CD4-positive, alpha-beta T cell treated with Interleukin-15 for 1 hour (primary cell): ENCODE measurements around the gene PCDHGB4.
"Not testable (repeated sequence)": the region's sequence is repeated elsewhere in the genome, so short reads cannot be mapped to it uniquely, and the experiment has no call there.

Experiments
- DNase-seq: peaks from one replicate; pipeline ENCODE4 v3.0.0-alpha.2; 2020

Gene PCDHGB4

DNA sequence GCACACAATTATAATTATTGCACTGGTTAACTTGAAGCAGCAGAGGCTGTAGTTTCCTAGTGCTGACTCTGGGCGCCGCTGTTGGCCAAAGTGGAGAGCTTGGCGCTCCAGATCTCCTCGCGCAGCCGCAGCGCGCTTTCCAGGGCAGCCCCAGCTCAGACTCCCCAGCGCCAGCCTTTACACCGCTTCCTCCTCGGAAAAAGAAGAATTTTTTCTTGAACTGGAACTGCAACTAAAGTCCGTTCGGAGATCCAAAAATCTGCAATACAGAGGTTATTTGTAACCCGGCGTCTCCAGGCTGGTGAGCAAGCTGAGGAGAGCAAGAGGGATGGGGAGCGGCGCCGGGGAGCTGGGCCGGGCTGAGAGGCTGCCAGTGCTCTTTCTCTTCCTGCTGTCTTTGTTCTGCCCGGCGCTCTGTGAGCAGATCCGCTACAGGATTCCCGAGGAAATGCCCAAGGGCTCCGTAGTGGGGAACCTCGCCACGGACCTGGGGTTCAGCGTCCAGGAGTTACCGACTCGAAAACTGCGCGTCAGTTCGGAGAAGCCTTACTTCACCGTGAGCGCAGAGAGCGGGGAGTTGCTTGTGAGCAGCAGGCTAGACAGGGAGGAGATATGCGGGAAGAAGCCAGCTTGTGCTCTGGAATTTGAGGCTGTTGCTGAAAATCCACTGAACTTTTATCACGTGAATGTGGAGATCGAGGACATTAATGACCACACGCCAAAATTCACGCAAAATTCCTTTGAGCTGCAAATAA lies at the start of gene PCDHGB4:
PCDHGB4 (plus strand) TSS at position 142 of the 755 bp plus-strand sequence; CDS start at position 329, 187 bp downstream.
- not testable (repeated sequence) for DNase-seq

DNA sequence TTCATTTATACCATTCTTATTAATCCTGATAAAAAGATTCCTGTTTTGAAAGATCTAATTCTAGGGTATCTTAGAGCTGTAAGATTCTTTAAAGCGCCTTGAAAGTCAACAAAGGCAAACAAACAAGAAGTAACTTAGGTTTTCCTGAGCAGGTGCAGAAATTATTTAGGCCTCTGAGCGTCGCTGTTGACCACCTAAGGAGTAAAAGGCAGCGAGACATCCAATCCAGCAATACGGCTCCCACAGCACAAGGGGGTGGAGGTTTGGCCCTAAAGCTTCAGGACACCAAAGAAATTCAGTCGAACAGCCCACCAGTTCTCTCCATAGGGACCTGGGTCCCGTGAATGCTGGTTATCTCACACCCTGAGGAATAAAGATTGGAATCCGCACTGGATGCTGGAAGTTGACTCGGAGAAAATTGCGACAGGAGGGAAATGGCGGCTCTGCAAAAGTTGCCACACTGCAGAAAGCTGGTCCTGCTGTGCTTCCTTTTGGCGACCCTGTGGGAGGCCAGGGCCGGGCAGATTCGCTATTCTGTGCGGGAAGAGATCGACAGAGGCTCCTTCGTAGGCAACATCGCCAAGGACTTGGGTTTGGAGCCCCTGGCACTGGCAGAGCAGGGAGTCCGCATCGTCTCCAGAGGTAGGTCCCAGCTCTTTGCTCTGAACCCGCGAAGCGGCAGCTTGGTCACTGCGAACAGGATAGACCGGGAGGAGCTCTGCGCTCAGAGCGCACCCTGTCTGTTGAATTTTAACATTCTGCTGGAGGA lies 48.8 kb upstream of the PCDHGB4 start, which contains the start of gene PCDHGA2:
PCDHGA2 (plus strand) TSS at position 223 of the 769 bp plus-strand sequence.
- DNase-seq: no peak

DNA sequence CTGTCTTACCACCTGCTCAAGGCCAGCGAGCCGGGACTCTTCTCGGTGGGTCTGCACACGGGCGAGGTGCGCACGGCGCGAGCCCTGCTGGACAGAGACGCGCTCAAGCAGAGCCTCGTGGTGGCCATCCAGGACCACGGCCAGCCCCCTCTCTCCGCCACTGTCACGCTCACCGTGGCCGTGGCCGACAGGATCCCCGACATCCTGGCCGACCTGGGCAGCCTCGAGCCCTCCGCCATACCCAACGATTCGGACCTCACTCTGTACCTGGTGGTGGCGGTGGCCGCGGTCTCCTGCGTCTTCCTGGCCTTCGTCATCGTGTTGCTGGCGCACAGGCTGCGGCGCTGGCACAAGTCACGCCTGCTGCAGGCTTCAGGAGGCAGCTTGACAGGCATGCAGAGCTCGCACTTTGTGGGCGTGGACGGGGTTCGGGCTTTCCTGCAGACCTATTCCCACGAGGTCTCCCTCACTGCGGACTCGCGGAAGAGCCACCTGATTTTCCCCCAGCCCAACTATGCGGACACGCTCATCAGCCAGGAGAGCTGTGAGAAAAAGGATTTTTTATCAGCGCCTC lies 46.6 kb upstream of the PCDHGB4 start:
- DNase-seq: not testable (repeated sequence)

DNA sequence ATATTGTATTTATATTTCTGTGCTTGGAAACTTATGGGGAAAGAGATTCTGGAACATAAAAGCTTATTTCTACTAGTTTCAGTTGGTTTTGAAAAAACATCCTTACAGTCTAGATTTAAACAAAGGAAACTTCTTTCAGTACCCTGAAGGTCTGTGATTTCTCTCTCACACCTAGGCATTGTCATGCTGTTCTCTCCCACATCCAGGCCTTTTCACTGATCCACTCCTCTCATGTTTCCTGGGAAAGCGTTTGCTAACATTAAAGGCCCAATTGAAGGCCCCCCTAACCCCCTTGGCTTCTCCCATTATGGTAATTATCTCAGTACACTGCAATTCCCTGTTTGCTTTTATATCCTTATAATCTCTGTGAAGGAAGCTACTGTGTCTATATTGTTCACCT lies 44.7 kb upstream of the PCDHGB4 start:
- DNase-seq: no peak

DNA sequence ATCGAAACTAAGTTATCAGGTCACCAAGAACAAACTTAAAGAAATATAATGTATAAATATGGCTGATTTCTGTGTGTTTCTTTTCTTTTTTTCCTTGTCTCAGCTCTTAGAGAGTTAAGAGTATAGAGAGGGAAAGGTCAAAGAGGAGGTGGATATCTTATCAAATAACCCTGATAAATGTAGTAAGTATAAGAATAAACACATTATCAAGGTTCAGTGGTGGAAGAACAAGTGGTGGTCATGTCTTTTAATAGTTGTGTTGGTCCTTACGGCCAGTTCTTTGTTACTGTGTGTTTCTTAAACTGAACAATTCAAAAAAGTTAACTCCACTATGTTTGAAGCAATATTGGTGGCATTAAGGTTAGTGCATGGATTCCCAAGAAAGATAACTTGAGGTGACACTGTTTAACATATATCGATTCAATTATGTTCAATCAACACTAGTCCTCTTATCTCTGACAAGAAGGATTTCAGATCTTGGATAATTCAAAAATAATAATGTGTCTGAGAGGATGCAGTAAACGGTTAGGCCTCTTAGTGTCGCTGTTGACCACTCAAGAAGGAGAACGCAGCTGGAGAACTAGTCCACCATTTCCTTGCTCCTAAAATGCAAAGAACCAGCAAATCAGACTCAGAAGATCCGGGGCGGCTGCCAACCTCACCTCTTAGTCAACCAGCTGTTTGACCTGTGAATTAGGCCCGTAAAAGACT lies 44.1 kb upstream of the PCDHGB4 start, which contains the start of gene PCDHGA3:
PCDHGA3 (plus strand) TSS at position 588 of the 711 bp plus-strand sequence. CDS start 205 bp downstream, outside the sequence.
- no peak for DNase-seq

DNA sequence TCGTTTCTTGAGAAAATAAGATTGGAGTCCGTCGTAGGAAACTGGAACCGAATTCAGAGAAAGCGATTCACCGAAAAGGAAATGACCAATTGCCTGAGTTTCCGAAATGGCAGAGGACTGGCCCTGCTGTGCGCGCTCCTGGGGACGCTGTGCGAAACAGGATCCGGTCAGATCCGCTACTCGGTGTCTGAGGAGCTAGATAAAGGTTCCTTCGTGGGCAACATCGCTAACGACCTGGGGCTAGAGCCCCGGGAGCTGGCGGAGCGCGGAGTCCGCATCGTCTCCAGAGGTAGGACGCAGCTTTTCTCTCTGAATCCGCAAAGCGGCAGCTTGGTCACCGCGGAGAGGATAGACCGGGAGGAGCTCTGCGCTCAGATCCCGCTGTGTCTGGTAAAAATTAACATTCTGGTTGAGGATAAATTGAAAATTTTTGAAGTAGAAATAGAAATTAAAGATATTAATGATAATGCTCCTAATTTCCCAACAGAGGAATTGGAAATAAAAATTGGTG lies 43.5 kb upstream of the PCDHGB4 start:
- DNase-seq: no peak

DNA sequence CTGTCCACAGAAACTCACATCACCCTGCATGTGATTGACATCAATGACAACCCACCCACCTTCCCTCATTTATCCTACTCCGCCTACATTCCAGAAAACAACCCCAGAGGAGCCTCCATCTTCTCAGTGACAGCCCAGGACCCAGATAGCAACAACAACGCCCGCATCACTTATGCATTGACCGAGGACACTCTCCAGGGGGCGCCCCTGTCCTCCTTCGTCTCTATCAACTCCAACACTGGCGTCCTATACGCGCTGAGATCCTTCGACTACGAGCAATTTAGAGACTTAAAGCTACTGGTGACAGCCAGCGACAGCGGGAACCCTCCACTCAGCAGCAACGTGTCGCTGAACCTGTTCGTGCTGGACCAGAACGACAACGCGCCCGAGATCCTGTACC lies 42.2 kb upstream of the PCDHGB4 start:
- DNase-seq: no peak

DNA sequence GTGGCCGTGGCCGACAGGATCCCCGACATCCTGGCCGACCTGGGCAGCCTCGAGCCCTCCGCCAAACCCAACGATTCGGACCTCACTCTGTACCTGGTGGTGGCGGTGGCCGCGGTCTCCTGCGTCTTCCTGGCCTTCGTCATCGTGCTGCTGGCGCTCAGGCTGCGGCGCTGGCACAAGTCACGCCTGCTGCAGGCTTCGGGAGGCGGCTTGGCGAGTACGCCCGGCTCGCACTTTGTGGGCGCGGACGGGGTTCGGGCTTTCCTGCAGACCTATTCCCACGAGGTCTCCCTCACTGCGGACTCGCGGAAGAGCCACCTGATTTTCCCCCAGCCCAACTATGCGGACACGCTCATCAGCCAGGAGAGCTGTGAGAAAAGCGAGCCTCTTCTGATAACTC lies 41.5 kb upstream of the PCDHGB4 start:
- DNase-seq: not testable (repeated sequence)

DNA sequence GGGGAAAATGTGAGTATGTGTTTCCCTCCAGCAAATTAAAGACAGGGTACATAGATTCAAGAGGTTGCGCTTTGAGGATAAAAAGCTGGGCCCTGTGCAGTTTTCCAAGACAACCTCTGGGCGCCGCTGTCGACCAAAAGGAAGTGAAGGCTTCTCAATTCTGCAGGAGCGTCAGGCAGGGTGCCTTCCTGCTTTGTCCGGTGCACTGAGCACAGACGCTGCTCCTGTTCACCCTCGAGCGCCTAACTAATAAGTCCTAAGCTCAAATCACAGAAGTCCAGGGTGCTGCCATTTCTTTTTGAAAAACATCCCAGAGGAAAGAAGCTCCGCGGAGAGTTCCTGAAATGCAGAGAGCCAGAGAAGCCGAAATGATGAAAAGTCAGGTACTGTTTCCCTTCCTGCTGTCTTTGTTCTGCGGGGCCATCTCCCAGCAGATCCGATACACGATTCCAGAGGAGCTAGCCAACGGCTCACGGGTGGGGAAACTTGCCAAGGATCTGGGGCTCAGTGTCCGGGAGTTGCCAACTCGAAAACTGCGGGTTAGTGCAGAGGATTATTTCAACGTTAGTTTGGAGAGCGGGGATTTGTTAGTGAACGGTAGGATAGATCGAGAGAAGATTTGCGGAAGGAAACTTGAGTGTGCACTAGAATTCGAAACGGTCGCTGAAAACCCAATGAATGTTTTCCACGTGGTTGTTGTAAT lies 37.4 kb upstream of the PCDHGB4 start, which contains the start of gene PCDHGB1:
PCDHGB1 (plus strand) TSS at position 183 of the 703 bp plus-strand sequence; CDS start at position 345, 162 bp downstream.
- DNase-seq: peak; percentile 20

DNA sequence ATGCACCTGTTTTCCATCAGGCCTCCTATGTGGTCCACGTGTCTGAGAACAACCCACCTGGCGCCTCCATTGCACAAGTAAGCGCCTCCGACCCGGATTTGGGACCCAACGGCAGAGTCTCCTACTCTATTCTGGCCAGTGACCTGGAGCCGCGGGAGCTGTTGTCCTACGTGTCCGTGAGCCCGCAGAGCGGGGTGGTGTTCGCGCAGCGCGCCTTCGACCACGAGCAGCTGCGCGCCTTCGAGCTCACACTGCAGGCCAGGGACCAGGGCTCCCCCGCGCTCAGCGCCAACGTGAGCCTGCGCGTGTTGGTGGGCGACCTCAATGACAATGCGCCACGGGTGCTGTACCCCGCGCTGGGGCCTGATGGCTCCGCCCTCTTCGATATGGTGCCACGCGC lies 35.9 kb upstream of the PCDHGB4 start:
- DNase-seq: no peak

DNA sequence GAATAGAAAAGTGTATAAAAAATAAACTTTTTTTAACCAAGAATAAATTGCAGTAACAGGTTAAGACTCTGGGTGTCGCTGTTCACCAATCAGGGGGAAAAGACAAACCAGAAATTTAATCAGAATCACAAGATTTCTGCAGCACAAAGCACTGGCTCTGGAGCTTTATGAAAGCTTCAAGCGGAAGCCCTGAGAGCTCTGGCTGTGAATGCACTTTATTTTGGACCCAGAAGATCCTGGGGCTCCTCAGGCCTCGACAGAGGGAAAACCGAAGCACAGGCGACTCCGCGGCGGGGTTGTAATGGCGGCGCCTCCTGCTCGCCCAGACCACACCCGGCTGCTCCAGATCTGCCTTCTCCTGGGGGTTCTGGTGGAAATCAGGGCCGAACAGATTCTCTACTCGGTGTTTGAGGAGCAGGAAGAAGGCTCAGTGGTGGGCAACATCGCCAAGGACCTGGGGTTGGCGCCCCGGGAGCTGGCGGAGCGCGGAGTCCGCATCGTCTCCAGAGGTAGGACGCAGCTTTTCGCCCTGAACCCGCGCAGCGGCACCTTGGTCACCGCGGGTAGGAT lies 32.5 kb upstream of the PCDHGB4 start, which contains the start of gene PCDHGA4:
PCDHGA4 (plus strand) TSS at position 122 of the 570 bp plus-strand sequence; CDS start at position 209, 87 bp downstream.
- DNase-seq: no peak

DNA sequence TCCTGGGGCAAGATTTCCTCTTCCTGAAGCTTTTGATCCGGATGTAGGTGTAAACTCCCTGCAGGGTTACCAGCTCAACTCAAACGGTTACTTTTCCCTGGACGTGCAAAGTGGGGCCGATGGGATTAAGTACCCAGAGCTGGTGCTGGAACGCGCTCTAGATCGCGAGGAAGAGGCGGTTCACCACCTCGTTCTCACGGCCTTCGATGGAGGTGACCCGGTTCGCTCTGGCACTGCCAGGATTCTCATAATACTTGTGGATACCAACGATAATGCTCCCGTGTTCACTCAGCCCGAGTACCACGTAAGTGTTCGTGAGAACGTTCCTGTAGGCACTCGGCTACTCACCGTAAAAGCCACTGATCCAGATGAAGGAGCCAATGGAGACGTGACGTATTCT lies 31.9 kb upstream of the PCDHGB4 start:
- no peak for DNase-seq

DNA sequence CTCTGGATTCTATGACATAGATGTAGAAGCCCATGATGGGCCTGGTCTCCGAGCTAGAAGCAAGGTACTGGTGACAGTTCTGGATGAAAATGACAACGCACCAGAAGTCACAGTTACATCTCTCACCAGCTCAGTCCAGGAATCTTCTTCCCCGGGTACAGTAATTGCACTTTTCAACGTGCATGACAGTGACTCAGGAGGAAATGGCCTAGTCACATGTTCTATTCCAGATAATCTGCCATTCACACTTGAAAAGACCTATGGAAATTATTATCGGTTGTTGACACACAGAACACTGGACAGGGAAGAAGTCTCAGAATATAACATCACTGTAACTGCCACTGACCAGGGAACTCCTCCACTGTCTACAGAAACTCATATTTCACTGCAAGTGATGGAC lies 31.4 kb upstream of the PCDHGB4 start:
- no peak for DNase-seq

DNA sequence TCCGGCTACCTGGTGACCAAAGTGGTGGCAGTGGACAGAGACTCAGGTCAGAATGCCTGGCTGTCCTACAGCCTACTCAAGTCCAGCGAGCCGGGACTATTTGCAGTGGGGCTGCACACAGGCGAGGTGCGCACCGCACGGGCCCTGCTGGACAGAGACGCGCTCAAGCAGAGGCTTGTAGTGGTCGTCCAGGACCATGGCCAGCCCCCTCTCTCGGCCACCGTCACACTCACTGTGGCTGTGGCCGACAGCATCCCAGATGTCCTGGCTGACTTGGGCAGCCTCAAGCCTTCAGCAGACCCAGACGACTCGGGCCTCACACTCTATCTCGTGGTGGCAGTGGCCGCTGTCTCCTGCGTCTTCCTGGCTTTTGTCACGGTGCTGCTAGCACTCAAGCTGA lies 30.5 kb upstream of the PCDHGB4 start:
- DNase-seq: no peak

DNA sequence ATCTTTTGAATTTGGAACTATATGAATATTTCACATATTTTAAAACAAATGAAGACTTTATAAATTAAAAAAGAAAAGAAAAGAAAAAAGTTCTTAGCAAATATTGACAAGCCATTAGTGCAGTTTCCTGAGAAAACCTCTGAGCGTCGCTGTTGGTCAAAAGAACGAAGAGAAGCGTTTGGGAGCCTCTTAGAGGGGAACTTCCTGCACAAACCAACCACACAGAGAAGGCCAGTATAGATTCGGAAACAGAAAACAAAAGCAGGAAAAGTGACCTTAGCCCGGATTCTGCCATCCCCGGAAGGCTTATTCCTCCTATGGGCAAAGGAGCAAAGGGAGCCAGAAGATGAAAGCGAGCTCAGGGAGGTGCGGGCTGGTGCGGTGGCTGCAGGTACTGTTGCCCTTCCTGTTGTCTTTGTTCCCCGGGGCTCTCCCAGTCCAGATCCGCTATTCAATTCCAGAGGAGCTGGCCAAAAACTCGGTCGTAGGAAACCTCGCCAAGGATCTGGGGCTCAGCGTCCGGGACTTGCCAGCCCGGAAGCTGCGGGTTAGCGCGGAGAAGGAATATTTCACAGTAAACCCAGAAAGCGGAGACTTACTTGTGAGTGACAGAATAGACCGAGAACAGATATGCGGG lies 27.6 kb upstream of the PCDHGB4 start, which contains the start of gene PCDHGB2:
PCDHGB2 (plus strand) TSS at position 205 of the 637 bp plus-strand sequence; CDS start at position 347, 142 bp downstream.
- DNase-seq: no peak

DNA sequence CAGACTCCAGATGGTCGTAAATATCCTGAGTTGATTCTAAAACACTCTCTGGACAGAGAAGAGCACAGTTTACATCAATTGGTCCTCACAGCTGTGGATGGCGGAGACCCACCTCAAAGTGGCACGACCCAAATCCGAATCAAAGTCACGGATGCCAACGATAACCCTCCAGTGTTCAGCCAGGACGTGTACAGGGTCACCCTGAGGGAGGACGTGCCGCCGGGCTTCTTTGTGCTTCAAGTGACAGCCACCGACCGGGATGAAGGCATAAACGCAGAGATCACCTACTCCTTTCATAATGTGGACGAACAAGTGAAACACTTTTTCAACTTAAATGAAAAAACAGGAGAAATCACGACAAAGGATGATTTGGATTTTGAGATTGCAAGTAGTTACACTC lies 26.8 kb upstream of the PCDHGB4 start:
- no peak for DNase-seq

DNA sequence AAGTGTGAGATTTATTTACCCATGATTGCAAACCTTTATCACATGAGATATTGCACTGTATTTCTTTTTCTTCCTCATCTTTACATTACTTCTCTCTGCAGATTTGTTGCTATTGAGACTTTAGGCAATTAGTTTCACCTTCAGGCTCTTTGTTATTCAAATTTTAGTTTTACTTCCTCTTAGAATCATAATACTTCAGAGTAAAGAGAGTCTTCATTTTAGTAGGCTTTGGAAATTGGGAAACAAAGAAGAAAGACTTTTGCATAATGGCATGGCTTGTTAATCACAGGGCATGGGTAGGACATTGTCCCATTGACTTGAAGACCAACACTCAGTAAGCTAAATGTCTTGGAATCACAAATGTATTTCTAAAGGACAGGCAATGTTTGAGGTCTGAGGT lies 24.8 kb upstream of the PCDHGB4 start:
- DNase-seq: no peak

DNA sequence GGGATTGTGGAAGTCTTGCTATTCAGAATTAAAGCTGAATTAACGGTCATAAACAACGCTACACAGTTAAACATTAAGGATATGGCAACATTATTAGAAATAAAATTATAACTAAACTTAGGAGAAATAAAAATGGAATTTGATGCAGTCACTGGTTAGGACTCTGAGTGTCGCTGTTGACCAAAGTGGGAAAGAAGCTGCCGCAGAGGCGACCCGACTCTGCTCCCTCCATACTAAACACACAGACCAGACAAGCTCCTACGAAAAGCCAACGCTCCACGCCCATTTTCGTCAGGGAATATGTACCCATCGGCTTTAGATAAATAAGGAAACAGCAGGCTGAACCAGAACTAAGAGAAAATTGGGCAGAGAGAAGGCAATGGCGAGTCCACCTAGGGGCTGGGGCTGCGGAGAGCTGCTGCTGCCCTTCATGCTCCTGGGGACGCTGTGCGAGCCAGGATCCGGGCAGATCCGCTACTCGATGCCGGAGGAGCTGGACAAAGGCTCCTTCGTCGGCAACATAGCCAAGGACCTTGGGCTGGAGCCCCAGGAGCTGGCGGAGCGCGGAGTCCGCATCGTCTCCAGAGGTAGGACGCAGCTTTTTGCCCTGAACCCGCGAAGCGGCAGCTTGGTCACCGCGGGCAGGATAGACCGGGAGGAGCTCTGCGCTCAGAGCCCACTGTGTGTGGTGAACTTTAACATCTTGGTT lies 23.4 kb upstream of the PCDHGB4 start, which contains the start of gene PCDHGA5:
PCDHGA5 (plus strand) TSS at position 211 of the 709 bp plus-strand sequence; CDS start at position 380, 169 bp downstream.
- DNase-seq: no peak

DNA sequence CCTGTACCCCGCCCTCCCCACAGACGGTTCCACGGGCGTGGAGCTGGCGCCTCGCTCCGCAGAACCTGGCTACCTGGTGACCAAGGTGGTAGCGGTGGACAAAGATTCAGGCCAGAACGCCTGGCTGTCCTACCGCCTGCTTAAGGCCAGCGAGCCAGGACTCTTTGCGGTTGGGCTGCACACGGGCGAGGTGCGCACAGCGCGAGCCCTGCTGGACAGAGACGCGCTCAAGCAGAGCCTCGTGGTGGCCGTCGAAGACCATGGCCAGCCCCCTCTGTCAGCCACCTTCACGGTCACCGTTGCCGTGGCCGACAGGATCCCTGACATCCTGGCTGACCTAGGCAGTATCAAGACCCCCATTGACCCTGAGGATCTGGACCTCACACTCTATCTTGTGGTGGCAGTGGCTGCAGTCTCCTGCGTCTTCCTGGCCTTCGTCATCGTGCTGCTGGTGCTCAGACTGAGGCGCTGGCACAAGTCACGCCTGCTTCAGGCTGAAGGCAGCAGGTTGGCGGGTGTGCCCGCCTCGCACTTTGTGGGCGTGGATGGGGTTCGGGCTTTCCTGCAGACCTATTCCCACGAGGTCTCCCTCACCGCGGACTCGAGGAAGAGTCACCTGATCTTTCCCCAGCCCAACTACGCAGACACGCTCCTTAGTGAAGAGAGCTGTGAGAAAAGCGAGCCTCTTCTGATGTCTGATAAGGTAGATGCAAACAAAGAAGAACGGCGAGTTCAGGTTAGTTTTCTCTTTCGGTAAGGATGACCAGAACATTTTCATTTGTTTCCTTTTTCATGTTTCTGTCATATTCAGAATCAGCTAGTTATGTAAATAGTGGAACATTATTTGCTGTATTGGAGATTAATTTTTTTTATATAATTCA lies 21.2 kb upstream of the PCDHGB4 start:
- DNase-seq: no peak
